Liver (tissue), 9 donors: ENCODE results near the gene ZNF695. TPM values are rescaled to one million over a fixed set of nuclear protein-coding genes. Genes with fewer than 3 reads are reported as not detected.

Experiments
- DNase-seq: peaks from one replicate; pipeline ENCODE4 v3.0.0-alpha.2; 2017; ENCODE audit warnings: low spot score
- H3K27ac ChIP-seq, 2 donors: one replicate each; pipeline ENCODE4 v1.7.0; 2013; ENCODE audit warnings: inconsistent platforms in 2 of 2, low read length in 2 of 2, control low read depth in 1 of 2, low read depth in 1 of 2, mild to moderate bottlenecking in 1 of 2
- H3K27me3 ChIP-seq, 4 donors: one replicate each; pipeline versions ENCODE4 v1.6.1 to v1.7.0; 2013; ENCODE audit warnings: low read length in 3 of 4, inconsistent platforms in 1 of 4, mild to moderate bottlenecking in 1 of 4, moderate library complexity in 1 of 4; ENCODE audit not compliant: control insufficient read depth in 4 of 4, insufficient read depth in 4 of 4
- H3K36me3 ChIP-seq, 4 donors: one replicate each; pipeline versions ENCODE4 v1.6.1 to v1.7.0; 2013; ENCODE audit warnings: low read length in 3 of 4, mild to moderate bottlenecking in 3 of 4, low read depth in 1 of 4, moderate library complexity in 1 of 4; ENCODE audit not compliant: control insufficient read depth in 4 of 4, insufficient read depth in 3 of 4
- H3K4me1 ChIP-seq, 4 donors: one replicate each; pipeline versions ENCODE4 v1.6.1 to v1.7.0; 2013; ENCODE audit warnings: low read length in 3 of 4, mild to moderate bottlenecking in 3 of 4, moderate library complexity in 1 of 4; ENCODE audit not compliant: control insufficient read depth in 4 of 4, insufficient read depth in 4 of 4
- H3K4me3 ChIP-seq, 3 donors: one replicate each; pipeline versions ENCODE4 v1.6.1 to v1.7.0; 2013; ENCODE audit warnings: low read length in 3 of 3, control low read depth in 1 of 3, low read depth in 1 of 3, mild to moderate bottlenecking in 1 of 3
- H3K9ac ChIP-seq, 2 donors: one replicate each; pipeline ENCODE4 v1.7.0; 2013; ENCODE audit warnings: low read length in 2 of 2, mild to moderate bottlenecking in 2 of 2, moderate library complexity in 2 of 2, control low read depth in 1 of 2, low read depth in 1 of 2
- H3K9me3 ChIP-seq, 4 donors: one replicate each; pipeline versions ENCODE4 v1.6.1 to v1.7.0; 2013; ENCODE audit warnings: low read length in 3 of 4; ENCODE audit not compliant: control insufficient read depth in 4 of 4
- ATF3 ChIP-seq: IDR thresholded peaks from 2 replicates; pipeline ENCODE4 v1.6.1; 2016; ENCODE audit warnings: antibody characterized with exemption
- CTCF ChIP-seq: fragments of 150-350 bp; IDR thresholded peaks from 2 replicates; pipeline ENCODE4 v1.5.1; 2017; ENCODE audit warnings: improper control_type of control experiment, low read depth, low read length; ENCODE audit not compliant: missing input control
- EGR1 ChIP-seq, 2 donors: IDR thresholded peaks; 2 replicates each; pipeline ENCODE4 v1.6.1; 2016 to 2018; ENCODE audit warnings: antibody characterized with exemption in 2 of 2, low read depth in 2 of 2
- FOXA1 ChIP-seq: IDR thresholded peaks from 2 replicates; pipeline ENCODE4 v1.6.1; 2016; ENCODE audit warnings: antibody characterized with exemption
- FOXA2 ChIP-seq: IDR thresholded peaks from 2 replicates; pipeline ENCODE4 v1.6.1; 2016; ENCODE audit warnings: antibody characterized with exemption
- GABPA ChIP-seq, 2 donors: IDR thresholded peaks in 1 of 2; conservative IDR thresholded peaks in 1 of 2; 2 replicates each; pipeline ENCODE4 v1.6.1; 2016; ENCODE audit warnings: antibody characterized with exemption in 2 of 2, mild to moderate bottlenecking in 1 of 2, moderate library complexity in 1 of 2
- HNF4A ChIP-seq, 2 donors: conservative IDR thresholded peaks; 2 replicates each; pipeline ENCODE4 v1.6.1; 2016; ENCODE audit warnings: antibody characterized with exemption in 2 of 2, mild to moderate bottlenecking in 2 of 2
- HNF4G ChIP-seq: IDR thresholded peaks from 2 replicates; pipeline ENCODE4 v1.6.1; 2016; ENCODE audit warnings: antibody characterized with exemption
- JUND ChIP-seq, 2 donors: IDR thresholded peaks; 2 replicates each; pipeline ENCODE4 v1.6.1; 2016; ENCODE audit warnings: antibody characterized with exemption in 2 of 2
- MAX ChIP-seq: IDR thresholded peaks from 2 replicates; pipeline ENCODE4 v1.6.1; 2016; ENCODE audit warnings: antibody characterized with exemption
- NR2F2 ChIP-seq: IDR thresholded peaks from 2 replicates; pipeline ENCODE4 v1.6.1; 2016; ENCODE audit warnings: antibody characterized with exemption
- RAD21 ChIP-seq, 2 donors: IDR thresholded peaks; 2 replicates each; pipeline ENCODE4 v1.6.1; 2016; ENCODE audit warnings: antibody characterized with exemption in 2 of 2, mild to moderate bottlenecking in 2 of 2
- REST ChIP-seq: IDR thresholded peaks from 2 replicates; pipeline ENCODE4 v1.6.1; 2016; ENCODE audit warnings: antibody characterized with exemption, mild to moderate bottlenecking
- RXRA ChIP-seq, 2 donors: IDR thresholded peaks; 2 replicates each; pipeline ENCODE4 v1.6.1; 2017 to 2018; ENCODE audit warnings: antibody characterized with exemption in 2 of 2, mild to moderate bottlenecking in 1 of 2
- SP1 ChIP-seq: IDR thresholded peaks from 2 replicates; pipeline ENCODE4 v1.6.1; 2018; ENCODE audit warnings: antibody characterized with exemption, mild to moderate bottlenecking
- TAF1 ChIP-seq: conservative IDR thresholded peaks from 2 replicates; pipeline ENCODE4 v1.6.1; 2016; ENCODE audit warnings: antibody characterized with exemption, mild to moderate bottlenecking
- YY1 ChIP-seq: IDR thresholded peaks from 2 replicates; pipeline ENCODE4 v1.6.1; 2016; ENCODE audit warnings: antibody characterized with exemption, mild to moderate bottlenecking
- ZBTB33 ChIP-seq: IDR thresholded peaks from 2 replicates; pipeline ENCODE4 v1.6.1; 2016; ENCODE audit warnings: antibody characterized with exemption
- WGBS: extraction: QIAGEN DNeasy Blood & Tissue Kit; methylation state at CpG from one replicate; pipeline ENCODE4 v1.1.7; 2013; 5-methylcytosine and 5-hydroxymethylcytosine counted together
- polyA plus RNA-seq, 2 donors: library from polyadenylated mRNA; stranded (reverse) in 1 of 2; unstranded in 1 of 2; fragments of 200-250 nt in 1 of 2; fragments of >200 nt in 1 of 2; fragmentation: Nextera tagmentation in 1 of 2; extraction: Ambion mirVana in 1 of 2; gene quantifications; one replicate each; pipeline versions ENCODE4 v1.2.1 to v1.2.3, GENCODE V29; 2013 to 2015
- total RNA-seq, 2 donors: library from RNA; depleted of rRNA; stranded (reverse); fragments of >200 nt; gene quantifications; one replicate each; pipeline ENCODE4 v1.2.3, GENCODE V29; 2014
- donor health status: healthy.
- donor health status: healthy.
- donor health status: healthy.
- donor health status: healthy.
- donor health status: healthy.

The ZNF695 gene
- total and polyA plus RNA-seq, 4 donors: 1.5 TPM; not detected in 3

- TF ChIP-seq ZBTB33 (no peak), HNF4A (conservative IDR thresholded peaks at IDR 0.05) (no peak), GABPA (IDR thresholded peaks at IDR 0.05 in 1 of 2, conservative IDR thresholded peaks at IDR 0.05 in 1 of 2) (no peak), RAD21 (IDR thresholded peaks at IDR 0.05) (no peak), TAF1 (no peak), MAX (no peak), JUND (IDR thresholded peaks at IDR 0.05) (no peak)
Observed at GRCh38 chr1:246978785-246979184, 29.1 kb downstream of the ZNF695 start (continued).

GRCh38 chr1:246978281-246978680 lies 29.6 kb downstream of the ZNF695 start:
- Histone ChIP-seq H3K27ac (no peak overlapping the region), H3K9me3 (peaks cover 10 to 37% (median 23%) of the 10 kb centered on the region in 4 donors), H3K36me3 (no peaks in the 10 kb centered on the region), H3K9ac (no peak overlapping the region), H3K4me1 (no peaks in the 10 kb centered on the region), H3K27me3 (no peaks in the 10 kb centered on the region), H3K4me3 (peak overlapping the region in 1 of 3 donors; percentile 29)
- no peak for DNase-seq
- WGBS: 94% methylated on average over 2 of the region's 2 CpGs
- TF ChIP-seq HNF4G: no peak
- TF ChIP-seq ZBTB33: no peak

GRCh38 chr1:246971969-246972368 lies 35.9 kb downstream of the ZNF695 start:
- H3K27ac ChIP-seq: no peak overlapping the region
- DNase-seq: no peak
- no peaks in the 10 kb centered on the region for H3K27me3 ChIP-seq
- peaks cover 0 to 2% (median 0%) of the 10 kb centered on the region in 4 donors for H3K4me1 ChIP-seq
- peaks cover 3 to 6% (median 5%) of the 10 kb centered on the region in 4 donors for H3K9me3 ChIP-seq
- H3K9ac ChIP-seq: no peak overlapping the region
- no peak overlapping the region for H3K4me3 ChIP-seq
- 91% methylated on average over 7 of the region's 7 CpGs for WGBS
- H3K36me3 ChIP-seq: no peaks in the 10 kb centered on the region
- TF ChIP-seq TAF1 (no peak), REST (no peak), NR2F2 (no peak), FOXA2 (no peak), ATF3 (no peak), CTCF (no peak), RAD21 (IDR thresholded peaks at IDR 0.05) (no peak), FOXA1 (no peak), HNF4A (conservative IDR thresholded peaks at IDR 0.05) (no peak), MAX (no peak), GABPA (IDR thresholded peaks at IDR 0.05 in 1 of 2, conservative IDR thresholded peaks at IDR 0.05 in 1 of 2) (no peak), EGR1 (IDR thresholded peaks at IDR 0.05; ENCODE audit: low read depth in 2 of 2) (no peak), YY1 (no peak), HNF4G (no peak), SP1 (no peak), RXRA (IDR thresholded peaks at IDR 0.05) (no peak), JUND (IDR thresholded peaks at IDR 0.05) (no peak), ZBTB33 (no peak)
